ENCODE measurements around the gene C3orf20. TPM values are rescaled to one million over a fixed set of nuclear protein-coding genes. Genes with fewer than 3 reads are reported as not detected.

Gene C3orf20
- total RNA-seq, 4 donors from 2014 or later: not detected

GRCh38 chr3:14634763-14635400 lies 40.1 kb upstream of the C3orf20 start:
- Histone ChIP-seq H3K4me3 (no peak overlapping the region), H3K27me3 (peaks cover 0 to 40% of the 10 kb centered on the region in 2 donors), H3K27ac (no peak overlapping the region), H3K4me1 (no peaks in the 10 kb centered on the region), H3K9me3 (no peaks in the 10 kb centered on the region), H3K36me3 (no peaks in the 10 kb centered on the region)
- TF ChIP-seq, protein P1, sequence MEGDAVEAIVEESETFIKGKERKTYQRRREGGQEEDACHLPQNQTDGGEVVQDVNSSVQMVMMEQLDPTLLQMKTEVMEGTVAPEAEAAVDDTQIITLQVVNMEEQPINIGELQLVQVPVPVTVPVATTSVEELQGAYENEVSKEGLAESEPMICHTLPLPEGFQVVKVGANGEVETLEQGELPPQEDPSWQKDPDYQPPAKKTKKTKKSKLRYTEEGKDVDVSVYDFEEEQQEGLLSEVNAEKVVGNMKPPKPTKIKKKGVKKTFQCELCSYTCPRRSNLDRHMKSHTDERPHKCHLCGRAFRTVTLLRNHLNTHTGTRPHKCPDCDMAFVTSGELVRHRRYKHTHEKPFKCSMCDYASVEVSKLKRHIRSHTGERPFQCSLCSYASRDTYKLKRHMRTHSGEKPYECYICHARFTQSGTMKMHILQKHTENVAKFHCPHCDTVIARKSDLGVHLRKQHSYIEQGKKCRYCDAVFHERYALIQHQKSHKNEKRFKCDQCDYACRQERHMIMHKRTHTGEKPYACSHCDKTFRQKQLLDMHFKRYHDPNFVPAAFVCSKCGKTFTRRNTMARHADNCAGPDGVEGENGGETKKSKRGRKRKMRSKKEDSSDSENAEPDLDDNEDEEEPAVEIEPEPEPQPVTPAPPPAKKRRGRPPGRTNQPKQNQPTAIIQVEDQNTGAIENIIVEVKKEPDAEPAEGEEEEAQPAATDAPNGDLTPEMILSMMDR (IDR thresholded peaks at IDR 0.05): no peak
- TF ChIP-seq POLR2A (IDR thresholded peaks at IDR 0.05) (no peak), EP300 (IDR thresholded peaks at IDR 0.05) (no peak)
- 81% methylated on average over 4 of the region's 4 CpGs for WGBS, 2 donors
- DNase-seq (ENCODE audit: low spot score in 2 of 2): no peak

GRCh38 chr3:14636496-14637087 lies 38.3 kb upstream of the C3orf20 start:
- WGBS, 2 donors: 60 to 63% methylated on average over 4 of the region's 4 CpGs
- Histone ChIP-seq H3K4me1 (no peaks in the 10 kb centered on the region), H3K27ac (no peak overlapping the region), H3K27me3 (peaks cover 0 to 54% of the 10 kb centered on the region in 2 donors), H3K36me3 (no peaks in the 10 kb centered on the region), H3K4me3 (no peak overlapping the region), H3K9me3 (no peaks in the 10 kb centered on the region)
- TF ChIP-seq POLR2A (IDR thresholded peaks at IDR 0.05): no peak
- no peak for TF ChIP-seq EP300 (IDR thresholded peaks at IDR 0.05)
- TF ChIP-seq, protein P1 (IDR thresholded peaks at IDR 0.05): no peak
- DNase-seq (ENCODE audit: low spot score in 2 of 2): no peak

- Histone ChIP-seq H3K4me1 (no peaks in the 10 kb centered on the region), H3K27me3 (peaks cover 0 to 57% of the 10 kb centered on the region in 2 donors), H3K9me3 (no peaks in the 10 kb centered on the region), H3K4me3 (no peak overlapping the region), H3K27ac (no peak overlapping the region), H3K36me3 (no peaks in the 10 kb centered on the region)
- TF ChIP-seq, protein P1 (IDR thresholded peaks at IDR 0.05): no peak
- TF ChIP-seq POLR2A (IDR thresholded peaks at IDR 0.05): no peak
- no peak for DNase-seq (ENCODE audit: low spot score in 2 of 2)
- WGBS, 2 donors: 58 to 65% methylated on average over 10 of the region's 10 CpGs
Measured at GRCh38 chr3:14640157-14640562, 34.8 kb upstream of the C3orf20 start.

GRCh38 chr3:14640734-14641133 lies 34.2 kb upstream of the C3orf20 start:
- Histone ChIP-seq H3K27me3 (peaks cover 0 to 57% of the 10 kb centered on the region in 2 donors), H3K9me3 (no peaks in the 10 kb centered on the region), H3K4me3 (no peak overlapping the region), H3K4me1 (no peaks in the 10 kb centered on the region), H3K27ac (no peak overlapping the region), H3K36me3 (no peaks in the 10 kb centered on the region)
- DNase-seq (ENCODE audit: low spot score in 2 of 2): no peak
- WGBS, 2 donors: 19 to 31% methylated on average over 2 of the region's 2 CpGs
- TF ChIP-seq POLR2A (IDR thresholded peaks at IDR 0.05) (no peak), EP300 (IDR thresholded peaks at IDR 0.05) (no peak)
- TF ChIP-seq, protein P1 (IDR thresholded peaks at IDR 0.05): no peak

GRCh38 chr3:14641346-14641745 lies 33.6 kb upstream of the C3orf20 start:
- H3K4me1 ChIP-seq: no peaks in the 10 kb centered on the region
- H3K27me3 ChIP-seq: peaks cover 0 to 54% of the 10 kb centered on the region in 2 donors
- no peaks in the 10 kb centered on the region for H3K36me3 ChIP-seq
- TF ChIP-seq, protein P1 (IDR thresholded peaks at IDR 0.05): no peak
- no peak for TF ChIP-seq EP300 (IDR thresholded peaks at IDR 0.05)
- TF ChIP-seq POLR2A (IDR thresholded peaks at IDR 0.05): no peak
- H3K9me3 ChIP-seq: no peaks in the 10 kb centered on the region
- DNase-seq (ENCODE audit: low spot score in 2 of 2): no peak
- no peak overlapping the region for H3K27ac ChIP-seq
- H3K4me3 ChIP-seq: no peak overlapping the region
- 88 to 92% methylated on average over 4 of the region's 4 CpGs for WGBS, 2 donors

Data from tibial nerve (tissue), 4 donors.